Nephron (organoid): Measurements from ENCODE around the gene MRPL36.

ENCODE experiments used
- H3K27ac Mint-ChIP-seq, 3 experiments: 2 replicates each; pipeline ENCODE4 v1.8.0; 2020; ENCODE audit warnings: mixed read lengths in 3 of 3, mild to moderate bottlenecking in 2 of 3, moderate library complexity in 1 of 3
- H3K27me3 Mint-ChIP-seq: 2 replicates; pipeline ENCODE4 v1.8.0; 2021; ENCODE audit warnings: low read depth, mild to moderate bottlenecking, moderate library complexity, mixed read lengths
- H3K36me3 Mint-ChIP-seq: 2 replicates; pipeline ENCODE4 v1.8.0; 2020; ENCODE audit warnings: low read depth, mixed read lengths
- H3K4me1 Mint-ChIP-seq: 2 replicates; pipeline ENCODE4 v1.8.0; 2020; ENCODE audit warnings: mixed read lengths
- H3K4me3 Mint-ChIP-seq, 3 experiments: 2 replicates each; pipeline ENCODE4 v1.8.0; 2020; ENCODE audit warnings: mild to moderate bottlenecking in 3 of 3, mixed read lengths in 3 of 3, moderate library complexity in 2 of 3
- H3K9me3 Mint-ChIP-seq: 2 replicates; pipeline ENCODE4 v1.8.0; 2020; ENCODE audit warnings: mixed read lengths
- CTCF ChIP-seq, 3 experiments: fragments of 200-600 bp; sonication (generic); IDR thresholded peaks; one replicate each; pipeline ENCODE4 v1.5.0; 2021; ENCODE audit warnings: antibody characterized with exemption in 3 of 3; ENCODE audit not compliant: unreplicated experiment in 3 of 3

Gene MRPL36

GRCh38 chr5:1797103-1797800 lies 2.4 kb downstream of the MRPL36 start:
- Mint-ChIP-seq H3K27me3 (peaks cover 3% of the 10 kb centered on the region), H3K4me3 (peak overlapping the region; percentile 87 to 99 (median 87)), H3K4me1 (peaks cover 49% of the 10 kb centered on the region), H3K27ac (no peak overlapping the region), H3K36me3 (peaks cover 20% of the 10 kb centered on the region), H3K9me3 (no peaks in the 10 kb centered on the region)
- no peak for TF ChIP-seq CTCF (IDR thresholded peaks at IDR 0.05; ENCODE audit: unreplicated experiment in 3 of 3)

DNA sequence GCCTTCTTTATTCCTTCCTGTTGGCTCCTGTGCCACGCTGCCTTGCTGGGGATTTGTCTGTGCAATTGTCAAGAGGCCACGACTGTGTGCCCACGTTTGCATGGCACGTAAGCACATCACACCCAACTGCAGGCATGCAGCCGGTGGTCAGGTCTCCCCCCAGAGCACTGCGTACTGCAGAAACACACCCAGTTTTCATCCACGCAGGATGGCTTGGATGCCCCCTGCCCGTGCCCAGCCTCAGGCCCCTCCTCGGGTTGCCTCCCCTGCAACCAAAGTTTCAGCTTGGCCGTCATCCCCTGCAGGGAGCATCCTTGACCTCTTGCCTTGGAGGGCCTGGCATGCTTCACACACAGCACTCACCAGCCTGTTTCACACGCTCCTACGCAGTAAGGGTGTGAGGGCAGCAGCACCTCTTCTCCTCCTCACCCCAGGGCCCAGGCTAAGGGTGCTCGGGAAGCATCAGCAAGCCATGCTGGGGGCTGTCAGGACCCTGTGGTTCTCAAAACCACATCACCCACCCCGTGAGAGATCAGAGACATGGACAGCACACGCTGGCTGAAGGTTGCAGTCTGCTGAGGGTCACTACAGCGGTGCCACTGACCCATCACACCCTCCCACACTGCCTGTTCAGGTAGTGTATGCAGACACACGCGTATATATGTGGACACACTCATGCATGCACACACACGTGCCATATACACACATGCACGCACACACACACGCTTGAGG lies 3.1 kb downstream of the MRPL36 start:
- Mint-ChIP-seq H3K27me3 (peaks cover 3% of the 10 kb centered on the region), H3K4me1 (peaks cover 45% of the 10 kb centered on the region), H3K4me3 (peak overlapping the region; percentile 23 to 60 (median 51)), H3K27ac (no peak overlapping the region), H3K9me3 (no peaks in the 10 kb centered on the region), H3K36me3 (peaks cover 16% of the 10 kb centered on the region)
- TF ChIP-seq CTCF (IDR thresholded peaks at IDR 0.05; ENCODE audit: unreplicated experiment in 3 of 3), result no peak

GRCh38 chr5:1795931-1796330 lies 3.7 kb downstream of the MRPL36 start:
- Mint-ChIP-seq H3K4me3 (no peak overlapping the region), H3K27me3 (peaks cover 3% of the 10 kb centered on the region), H3K4me1 (peaks cover 43% of the 10 kb centered on the region), H3K36me3 (peaks cover 16% of the 10 kb centered on the region), H3K27ac (no peak overlapping the region), H3K9me3 (no peaks in the 10 kb centered on the region)
- no peak for TF ChIP-seq CTCF (IDR thresholded peaks at IDR 0.05; ENCODE audit: unreplicated experiment in 3 of 3)

- Mint-ChIP-seq H3K36me3 (peaks cover 16% of the 10 kb centered on the region), H3K27me3 (peaks cover 3% of the 10 kb centered on the region), H3K4me3 (peak overlapping the region in 2 of 3 experiments; percentile 10 to 22), H3K9me3 (no peaks in the 10 kb centered on the region), H3K4me1 (peaks cover 41% of the 10 kb centered on the region), H3K27ac (no peak overlapping the region)
- TF ChIP-seq CTCF (IDR thresholded peaks at IDR 0.05; ENCODE audit: unreplicated experiment in 3 of 3), result no peak
These were observed 4.1 kb downstream of the MRPL36 start for GRCh38 chr5:1795506-1795905.

GRCh38 chr5:1794901-1795290 lies 4.7 kb downstream of the MRPL36 start:
- no peaks in the 10 kb centered on the region for H3K9me3 Mint-ChIP-seq
- peaks cover 16% of the 10 kb centered on the region for H3K36me3 Mint-ChIP-seq
- no peak overlapping the region for H3K27ac Mint-ChIP-seq
- no peak for TF ChIP-seq CTCF (IDR thresholded peaks at IDR 0.05; ENCODE audit: unreplicated experiment in 3 of 3)
- peaks cover 8% of the 10 kb centered on the region for H3K27me3 Mint-ChIP-seq
- H3K4me1 Mint-ChIP-seq, result peaks cover 41% of the 10 kb centered on the region
- peak overlapping the region in 1 of 3 experiments; percentile 22 for H3K4me3 Mint-ChIP-seq
